LNCAP (cell line): ENCODE measurements around the gene PSME2.

ENCODE experiments used
- TF ChIP-seq, protein P1 (sequence below): fragments of 450-650 bp; IDR thresholded peaks from 2 replicates; pipeline ENCODE4 v1.5.1; 2017; ENCODE audit warnings: mild to moderate bottlenecking

Gene PSME2

DNA sequence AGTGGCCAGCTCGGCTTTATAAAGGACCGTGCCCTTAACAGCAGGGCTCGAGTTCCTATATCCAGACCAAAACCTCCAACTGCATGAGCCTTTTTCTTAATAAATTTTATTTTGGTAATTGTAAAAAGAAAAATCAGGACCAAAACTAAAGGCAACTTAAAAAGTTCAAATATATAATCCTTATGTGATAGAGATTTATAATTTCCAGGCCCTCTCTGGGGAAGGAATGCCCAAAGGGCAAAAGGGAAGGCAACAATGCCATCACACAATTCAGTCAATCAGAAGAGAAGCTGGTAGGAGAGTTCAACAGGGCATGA is 42.6 kb upstream of the PSME2 start:
- TF ChIP-seq, protein P1, sequence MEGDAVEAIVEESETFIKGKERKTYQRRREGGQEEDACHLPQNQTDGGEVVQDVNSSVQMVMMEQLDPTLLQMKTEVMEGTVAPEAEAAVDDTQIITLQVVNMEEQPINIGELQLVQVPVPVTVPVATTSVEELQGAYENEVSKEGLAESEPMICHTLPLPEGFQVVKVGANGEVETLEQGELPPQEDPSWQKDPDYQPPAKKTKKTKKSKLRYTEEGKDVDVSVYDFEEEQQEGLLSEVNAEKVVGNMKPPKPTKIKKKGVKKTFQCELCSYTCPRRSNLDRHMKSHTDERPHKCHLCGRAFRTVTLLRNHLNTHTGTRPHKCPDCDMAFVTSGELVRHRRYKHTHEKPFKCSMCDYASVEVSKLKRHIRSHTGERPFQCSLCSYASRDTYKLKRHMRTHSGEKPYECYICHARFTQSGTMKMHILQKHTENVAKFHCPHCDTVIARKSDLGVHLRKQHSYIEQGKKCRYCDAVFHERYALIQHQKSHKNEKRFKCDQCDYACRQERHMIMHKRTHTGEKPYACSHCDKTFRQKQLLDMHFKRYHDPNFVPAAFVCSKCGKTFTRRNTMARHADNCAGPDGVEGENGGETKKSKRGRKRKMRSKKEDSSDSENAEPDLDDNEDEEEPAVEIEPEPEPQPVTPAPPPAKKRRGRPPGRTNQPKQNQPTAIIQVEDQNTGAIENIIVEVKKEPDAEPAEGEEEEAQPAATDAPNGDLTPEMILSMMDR, result no peak

DNA sequence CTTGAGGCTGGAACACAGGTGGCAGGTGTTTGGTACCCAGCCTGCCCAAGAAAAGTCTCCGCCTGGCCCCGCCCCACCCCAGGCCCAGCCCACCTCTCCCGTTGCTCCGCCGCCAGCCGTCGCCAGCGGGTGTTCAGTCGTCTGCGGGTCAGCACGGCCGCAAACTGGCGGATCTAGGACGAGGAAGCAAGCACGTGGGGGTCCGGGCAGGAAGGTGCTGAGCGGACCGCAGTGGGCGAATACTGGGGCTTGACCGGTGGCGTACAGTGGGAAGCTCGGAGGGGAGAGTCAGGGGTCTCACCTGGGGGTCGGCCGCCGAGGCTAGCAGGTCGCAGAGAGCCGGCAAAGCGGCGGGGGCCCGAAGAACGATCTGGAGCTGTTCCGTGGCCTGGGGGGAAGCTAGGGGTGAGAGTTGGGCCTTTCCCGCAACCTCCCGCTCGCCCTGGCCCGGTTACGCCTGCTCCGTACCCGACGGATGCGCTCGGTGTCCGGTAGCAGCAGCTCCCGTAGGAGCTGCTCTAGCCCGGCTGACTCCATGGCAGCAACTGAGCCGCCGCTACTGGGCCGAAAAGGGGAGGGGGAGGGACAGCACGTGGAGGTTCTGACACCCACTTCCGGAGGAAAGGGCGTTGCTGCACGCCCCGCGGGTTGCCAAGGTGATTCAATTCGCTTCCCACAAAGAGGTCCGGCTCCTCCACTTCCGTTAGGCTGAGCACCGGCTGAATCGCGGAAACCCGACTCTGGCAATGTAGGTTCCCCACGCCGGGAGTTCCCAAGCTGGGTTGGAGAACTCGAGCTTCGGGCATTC is 42.0 kb upstream of the PSME2 start, which contains the start of gene IPO4:
Gene IPO4, minus strand, starts transcription at position 566 of the 808 bp plus-strand sequence. Its CDS starts 29 bp downstream, at position 537.
- TF ChIP-seq, protein P1, result no peak

DNA sequence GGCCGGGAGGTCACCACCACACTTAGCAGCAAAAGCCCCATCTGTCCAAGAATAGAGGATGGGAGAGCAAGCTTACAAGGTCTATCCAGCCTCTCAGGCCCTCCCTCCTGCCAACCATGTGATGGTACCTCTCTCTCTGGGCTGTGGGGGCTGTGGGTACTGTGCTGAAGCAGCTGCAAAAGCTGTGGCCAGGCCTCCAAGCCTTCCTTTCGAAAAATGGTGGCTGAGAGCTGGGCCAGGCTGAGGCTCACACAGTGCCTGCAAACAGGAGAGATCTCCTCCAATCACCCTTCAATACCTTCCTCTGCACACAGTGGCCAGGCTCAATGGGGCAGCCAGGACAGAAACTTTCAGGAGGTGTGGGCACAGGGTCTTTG is 41.1 kb upstream of the PSME2 start:
- TF ChIP-seq, protein P1, result no peak

- TF ChIP-seq, protein P1, result no peak
These were observed 40.6 kb upstream of the PSME2 start for GRCh38 chr14:24186831-24187538.

DNA sequence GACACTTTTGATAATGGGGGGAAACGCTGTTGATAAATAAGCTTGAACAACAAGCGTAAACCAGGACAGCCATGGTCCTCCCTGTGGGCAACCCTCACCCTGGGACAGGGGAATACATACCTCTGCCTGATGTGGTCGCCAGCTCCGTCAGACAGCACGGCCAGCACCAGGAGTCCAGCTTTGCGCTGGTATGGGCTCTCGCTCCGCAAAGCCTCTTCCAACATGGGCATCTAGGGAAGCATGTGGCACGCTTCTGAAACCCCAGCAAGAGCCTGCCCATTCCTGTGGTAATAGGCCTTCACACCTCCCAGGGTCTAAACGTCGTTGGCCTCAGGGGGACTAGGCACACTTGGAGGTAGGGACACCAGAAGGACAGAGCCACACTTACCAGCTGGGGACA is 39.3 kb upstream of the PSME2 start:
- TF ChIP-seq, protein P1, result no peak

- TF ChIP-seq, protein P1, result no peak
These were observed 38.6 kb upstream of the PSME2 start for GRCh38 chr14:24185026-24185425.

GRCh38 chr14:24184104-24184970 is 37.9 kb upstream of the PSME2 start:
- TF ChIP-seq, protein P1, result no peak
